ENCODE results near the gene FLAD1. TPM values are rescaled to one million over a fixed set of nuclear protein-coding genes. Genes with fewer than 3 reads are reported as not detected.

Gene FLAD1
- total and polyA plus RNA-seq, 4 donors, result 10.9 to 37.0 (median 30.6) TPM

DNA sequence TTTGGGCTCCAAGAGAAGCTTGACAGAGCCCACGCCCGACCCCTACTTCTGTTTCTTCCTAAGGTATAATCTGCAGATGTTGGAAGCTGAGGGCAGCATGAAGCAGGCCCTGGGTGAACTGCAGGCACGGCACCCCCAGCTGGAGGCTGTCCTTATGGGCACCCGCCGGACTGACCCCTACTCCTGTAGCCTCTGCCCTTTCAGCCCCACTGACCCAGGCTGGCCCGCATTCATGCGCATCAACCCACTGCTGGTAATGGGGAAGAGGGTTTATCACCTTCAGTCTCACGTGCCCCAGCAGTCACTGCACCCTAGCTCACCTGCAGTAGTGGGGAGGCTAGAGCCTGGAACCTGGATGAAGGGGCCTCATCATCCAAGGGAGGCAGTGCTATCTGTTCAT lies 7.1 kb downstream of the FLAD1 start:
- ATAC-seq (ENCODE audit: insufficient read depth, low FRiP score) (no peak), DNase-seq (no peak)
- no peak overlapping the region for H3K4me3 ChIP-seq
- H3K9ac ChIP-seq (ENCODE audit: insufficient read depth in 1 of 2, low read length in 2 of 2), result no peak overlapping the region
- 91 to 97% methylated on average over 8 of the region's 8 CpGs for WGBS, 2 donors
- peaks cover 0 to 31% (median 6%) of the 10 kb centered on the region in 4 donors for H3K36me3 ChIP-seq (ENCODE audit: control insufficient read depth in 4 of 4, insufficient read depth in 4 of 4, low read length in 4 of 4)
- TF ChIP-seq, protein P1, sequence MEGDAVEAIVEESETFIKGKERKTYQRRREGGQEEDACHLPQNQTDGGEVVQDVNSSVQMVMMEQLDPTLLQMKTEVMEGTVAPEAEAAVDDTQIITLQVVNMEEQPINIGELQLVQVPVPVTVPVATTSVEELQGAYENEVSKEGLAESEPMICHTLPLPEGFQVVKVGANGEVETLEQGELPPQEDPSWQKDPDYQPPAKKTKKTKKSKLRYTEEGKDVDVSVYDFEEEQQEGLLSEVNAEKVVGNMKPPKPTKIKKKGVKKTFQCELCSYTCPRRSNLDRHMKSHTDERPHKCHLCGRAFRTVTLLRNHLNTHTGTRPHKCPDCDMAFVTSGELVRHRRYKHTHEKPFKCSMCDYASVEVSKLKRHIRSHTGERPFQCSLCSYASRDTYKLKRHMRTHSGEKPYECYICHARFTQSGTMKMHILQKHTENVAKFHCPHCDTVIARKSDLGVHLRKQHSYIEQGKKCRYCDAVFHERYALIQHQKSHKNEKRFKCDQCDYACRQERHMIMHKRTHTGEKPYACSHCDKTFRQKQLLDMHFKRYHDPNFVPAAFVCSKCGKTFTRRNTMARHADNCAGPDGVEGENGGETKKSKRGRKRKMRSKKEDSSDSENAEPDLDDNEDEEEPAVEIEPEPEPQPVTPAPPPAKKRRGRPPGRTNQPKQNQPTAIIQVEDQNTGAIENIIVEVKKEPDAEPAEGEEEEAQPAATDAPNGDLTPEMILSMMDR (IDR thresholded peaks at IDR 0.05; ENCODE audit: control extremely low read depth, extremely low read depth), result no peak
- no peaks in the 10 kb centered on the region for H3K9me3 ChIP-seq (ENCODE audit: control insufficient read depth in 4 of 4, insufficient read depth in 3 of 4, low read length in 3 of 4)
- no peaks in the 10 kb centered on the region for H3K4me1 ChIP-seq (ENCODE audit: control insufficient read depth in 5 of 5, insufficient read depth in 5 of 5, low read length in 5 of 5)
- no peak overlapping the region for H3K27ac ChIP-seq (ENCODE audit: low read depth in 1 of 2, low read length in 1 of 2)
- H3K27me3 ChIP-seq (ENCODE audit: control insufficient read depth in 3 of 3, insufficient read depth in 3 of 3, low read length in 2 of 3), result no peaks in the 10 kb centered on the region

DNA sequence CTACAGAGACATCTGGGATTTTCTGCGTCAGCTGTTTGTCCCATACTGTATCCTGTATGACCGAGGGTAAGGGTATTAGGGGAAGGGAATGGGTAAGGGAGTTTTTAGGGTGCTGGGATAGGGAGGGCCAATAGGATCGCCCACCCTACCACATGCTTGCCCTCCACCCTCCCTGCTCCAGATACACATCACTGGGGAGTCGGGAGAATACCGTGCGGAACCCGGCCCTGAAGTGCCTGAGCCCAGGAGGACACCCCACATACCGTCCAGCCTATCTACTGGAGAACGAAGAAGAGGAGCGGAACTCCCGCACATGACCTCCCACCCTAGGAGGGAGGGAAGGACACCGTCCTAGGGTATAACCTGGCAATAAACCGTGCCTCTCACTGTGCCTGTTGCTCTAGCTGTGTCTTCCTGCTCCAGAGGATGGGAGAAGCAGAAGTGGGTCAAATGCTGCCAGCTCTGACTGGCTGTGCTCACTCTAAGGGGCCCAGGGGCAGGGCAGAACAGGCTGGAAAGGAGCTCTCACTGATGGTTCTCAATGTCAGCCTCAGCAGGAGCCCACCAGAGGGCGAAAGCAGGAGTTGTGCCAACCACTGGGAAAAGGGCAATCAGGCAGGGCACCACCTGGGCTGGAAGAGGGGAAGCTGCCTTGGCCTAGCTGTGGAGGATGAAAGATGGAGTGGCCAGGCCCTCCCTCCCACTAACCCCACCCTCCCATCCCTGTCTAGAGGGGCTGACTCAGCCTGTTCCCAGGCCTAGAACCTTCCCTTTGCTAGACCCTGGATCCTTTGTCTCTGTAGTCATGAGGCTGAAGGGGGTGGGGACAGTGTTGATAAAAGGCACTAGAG lies 9.8 kb downstream of the FLAD1 start:
- Histone ChIP-seq H3K4me1 (ENCODE audit: control insufficient read depth in 5 of 5, insufficient read depth in 5 of 5, low read length in 5 of 5) (no peaks in the 10 kb centered on the region), H3K36me3 (ENCODE audit: control insufficient read depth in 4 of 4, insufficient read depth in 4 of 4, low read length in 4 of 4) (peaks cover 0 to 22% (median 5%) of the 10 kb centered on the region in 4 donors), H3K4me3 (no peak overlapping the region), H3K9ac (ENCODE audit: insufficient read depth in 1 of 2, low read length in 2 of 2) (no peak overlapping the region), H3K27me3 (ENCODE audit: control insufficient read depth in 3 of 3, insufficient read depth in 3 of 3, low read length in 2 of 3) (no peaks in the 10 kb centered on the region), H3K9me3 (ENCODE audit: control insufficient read depth in 4 of 4, insufficient read depth in 3 of 4, low read length in 3 of 4) (no peaks in the 10 kb centered on the region), H3K27ac (ENCODE audit: low read depth in 1 of 2, low read length in 1 of 2) (no peak overlapping the region)
- ATAC-seq (ENCODE audit: insufficient read depth, low FRiP score) (no peak), DNase-seq (no peak)
- TF ChIP-seq, protein P1 (IDR thresholded peaks at IDR 0.05; ENCODE audit: control extremely low read depth, extremely low read depth), result no peak
- 82 to 85% methylated on average over 14 of the region's 14 CpGs for WGBS, 2 donors

- Histone ChIP-seq H3K4me1 (ENCODE audit: control insufficient read depth in 5 of 5, insufficient read depth in 5 of 5, low read length in 5 of 5) (peaks cover 0 to 2% (median 0%) of the 10 kb centered on the region in 5 donors), H3K27me3 (ENCODE audit: control insufficient read depth in 3 of 3, insufficient read depth in 3 of 3, low read length in 2 of 3) (no peaks in the 10 kb centered on the region), H3K9ac (ENCODE audit: insufficient read depth in 1 of 2, low read length in 2 of 2) (no peak within 1 kb of the TSS), H3K36me3 (ENCODE audit: control insufficient read depth in 4 of 4, insufficient read depth in 4 of 4, low read length in 4 of 4) (peaks cover 0 to 15% (median 3%) of the 10 kb centered on the region in 4 donors), H3K4me3 (no peak within 1 kb of the TSS), H3K9me3 (ENCODE audit: control insufficient read depth in 4 of 4, insufficient read depth in 3 of 4, low read length in 3 of 4) (no peaks in the 10 kb centered on the region), H3K27ac (ENCODE audit: low read depth in 1 of 2, low read length in 1 of 2) (no peak within 1 kb of the TSS)
- 78 to 81% methylated on average over 8 of the region's 8 CpGs for WGBS, 2 donors
- TF ChIP-seq, protein P1 (IDR thresholded peaks at IDR 0.05; ENCODE audit: control extremely low read depth, extremely low read depth), result no peak
- ATAC-seq (ENCODE audit: insufficient read depth, low FRiP score) (no peak), DNase-seq (no peak)
These were observed 10.6 kb downstream of the FLAD1 start, which contains the start of gene LENEP for GRCh38 chr1:154993572-154994268. Gene LENEP (plus strand): TSS chr1:154993586. CDS start chr1:154993608, 22 bp downstream.
